Measurements from ENCODE around the gene JUP. TPM values are rescaled to one million over a fixed set of nuclear protein-coding genes. Genes with fewer than 3 reads are reported as not detected.

JUP gene
- total RNA-seq, 1 experiment from 2014 or later: 352 TPM

GRCh38 chr17:41769346-41769862 is 17.1 kb downstream of the JUP start:
- H3K4me1 ChIP-seq (ENCODE audit: control insufficient read depth, insufficient read depth, low read length): peaks cover 20% of the 10 kb centered on the region
- ATAC-seq (no peak), DNase-seq (ENCODE audit: low read depth, low spot score) (no peak)
- H3K9me3 ChIP-seq (ENCODE audit: control insufficient read depth, insufficient read depth, low read depth, low read length): no peaks in the 10 kb centered on the region
- TSS peak; percentile 42 for BruUV-seq (replicated peaks)
- no peak overlapping the region for H3K4me3 ChIP-seq (ENCODE audit: low read depth in 2 of 2, low read length in 2 of 2)
- H3K27me3 ChIP-seq (ENCODE audit: control insufficient read depth, insufficient read depth, low read length): no peaks in the 10 kb centered on the region
- no peak for TF ChIP-seq SIN3A (IDR thresholded peaks at IDR 0.05; ENCODE audit: borderline replicate concordance, insufficient read depth, low read depth, low read length)
- TF ChIP-seq, protein P1, sequence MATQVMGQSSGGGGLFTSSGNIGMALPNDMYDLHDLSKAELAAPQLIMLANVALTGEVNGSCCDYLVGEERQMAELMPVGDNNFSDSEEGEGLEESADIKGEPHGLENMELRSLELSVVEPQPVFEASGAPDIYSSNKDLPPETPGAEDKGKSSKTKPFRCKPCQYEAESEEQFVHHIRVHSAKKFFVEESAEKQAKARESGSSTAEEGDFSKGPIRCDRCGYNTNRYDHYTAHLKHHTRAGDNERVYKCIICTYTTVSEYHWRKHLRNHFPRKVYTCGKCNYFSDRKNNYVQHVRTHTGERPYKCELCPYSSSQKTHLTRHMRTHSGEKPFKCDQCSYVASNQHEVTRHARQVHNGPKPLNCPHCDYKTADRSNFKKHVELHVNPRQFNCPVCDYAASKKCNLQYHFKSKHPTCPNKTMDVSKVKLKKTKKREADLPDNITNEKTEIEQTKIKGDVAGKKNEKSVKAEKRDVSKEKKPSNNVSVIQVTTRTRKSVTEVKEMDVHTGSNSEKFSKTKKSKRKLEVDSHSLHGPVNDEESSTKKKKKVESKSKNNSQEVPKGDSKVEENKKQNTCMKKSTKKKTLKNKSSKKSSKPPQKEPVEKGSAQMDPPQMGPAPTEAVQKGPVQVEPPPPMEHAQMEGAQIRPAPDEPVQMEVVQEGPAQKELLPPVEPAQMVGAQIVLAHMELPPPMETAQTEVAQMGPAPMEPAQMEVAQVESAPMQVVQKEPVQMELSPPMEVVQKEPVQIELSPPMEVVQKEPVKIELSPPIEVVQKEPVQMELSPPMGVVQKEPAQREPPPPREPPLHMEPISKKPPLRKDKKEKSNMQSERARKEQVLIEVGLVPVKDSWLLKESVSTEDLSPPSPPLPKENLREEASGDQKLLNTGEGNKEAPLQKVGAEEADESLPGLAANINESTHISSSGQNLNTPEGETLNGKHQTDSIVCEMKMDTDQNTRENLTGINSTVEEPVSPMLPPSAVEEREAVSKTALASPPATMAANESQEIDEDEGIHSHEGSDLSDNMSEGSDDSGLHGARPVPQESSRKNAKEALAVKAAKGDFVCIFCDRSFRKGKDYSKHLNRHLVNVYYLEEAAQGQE (IDR thresholded peaks at IDR 0.05; ENCODE audit: insufficient read depth in 1 of 2, low read depth in 2 of 2, low read length in 1 of 2): no peak
- no peak for TF ChIP-seq TCF7L2 (IDR thresholded peaks at IDR 0.05; ENCODE audit: low read depth, low read length)
- TF ChIP-seq POLR2AphosphoS5 (IDR thresholded peaks at IDR 0.05; ENCODE audit: low read depth, low read length): no peak
- TF ChIP-seq CTCF (IDR thresholded peaks at IDR 0.05): no peak
- H3K27ac ChIP-seq (ENCODE audit: low read length): no peak overlapping the region
- intact Hi-C loops (cut with micrococcal nuclease; ENCODE audit: unreplicated experiment): no loop called here
- in situ Hi-C loops (cut with HindIII; ENCODE audit: low pct_unique_long_range_greater_than_20kb, low sequenced_read_pairs): no loop called here
- peaks cover 16% of the 10 kb centered on the region for H3K36me3 ChIP-seq (ENCODE audit: control insufficient read depth, insufficient read depth, low read length)
- ChIA-PET POLR2A (no interaction called here), CTCF (no interaction called here)

- H3K4me1 ChIP-seq (ENCODE audit: control insufficient read depth, insufficient read depth, low read length): peaks cover 13% of the 10 kb centered on the region
- CTCF ChIA-PET: no interaction called here
- ATAC-seq (no peak), DNase-seq (ENCODE audit: low read depth, low spot score) (no peak)
- in situ Hi-C loops (cut with HindIII; ENCODE audit: low pct_unique_long_range_greater_than_20kb, low sequenced_read_pairs) (no loop called here), intact Hi-C loops (cut with micrococcal nuclease; ENCODE audit: unreplicated experiment) (no loop called here)
- H3K27ac ChIP-seq (ENCODE audit: low read length): no peak overlapping the region
- H3K4me3 ChIP-seq (ENCODE audit: low read depth in 2 of 2, low read length in 2 of 2): no peak overlapping the region
- POLR2A ChIA-PET: no interaction called here
- peaks cover 16% of the 10 kb centered on the region for H3K36me3 ChIP-seq (ENCODE audit: control insufficient read depth, insufficient read depth, low read length)
- BruUV-seq (replicated peaks): no TSS peak
- no peaks in the 10 kb centered on the region for H3K27me3 ChIP-seq (ENCODE audit: control insufficient read depth, insufficient read depth, low read length)
- TF ChIP-seq TCF7L2 (IDR thresholded peaks at IDR 0.05; ENCODE audit: low read depth, low read length) (no peak), SIN3A (IDR thresholded peaks at IDR 0.05; ENCODE audit: borderline replicate concordance, insufficient read depth, low read depth, low read length) (no peak), POLR2AphosphoS5 (IDR thresholded peaks at IDR 0.05; ENCODE audit: low read depth, low read length) (no peak), CTCF (IDR thresholded peaks at IDR 0.05) (no peak)
- TF ChIP-seq, protein P1 (IDR thresholded peaks at IDR 0.05; ENCODE audit: insufficient read depth in 1 of 2, low read depth in 2 of 2, low read length in 1 of 2): no peak
- H3K9me3 ChIP-seq (ENCODE audit: control insufficient read depth, insufficient read depth, low read depth, low read length): no peaks in the 10 kb centered on the region
Measured at GRCh38 chr17:41768682-41769288, 17.7 kb downstream of the JUP start.
